Memory B cell (primary cell): ENCODE results near the gene PARP1.

Source experiments
- ATAC-seq: fragments of 150-1000 bp; cut with Tn5 transposase; 2 replicates; pipeline ENCODE4 v1.10.0; 2021; ENCODE audit warnings: low read depth, mild to moderate bottlenecking, moderate library complexity
- DNase-seq, 2 donors: peaks; one replicate each; pipeline ENCODE4 v3.0.0; 2022; ENCODE audit warnings: low spot score in 2 of 2
- H3K27ac Mint-ChIP-seq: one replicate; pipeline ENCODE4 v1.8.0; 2022; ENCODE audit warnings: mild to moderate bottlenecking, moderate library complexity, mixed read lengths
- H3K27me3 Mint-ChIP-seq: one replicate; pipeline ENCODE4 v1.8.0; 2022; ENCODE audit warnings: mixed read lengths
- H3K36me3 Mint-ChIP-seq: one replicate; pipeline ENCODE4 v1.8.0; 2022; ENCODE audit warnings: mild to moderate bottlenecking, mixed read lengths
- H3K4me1 Mint-ChIP-seq: one replicate; pipeline ENCODE4 v1.8.0; 2022; ENCODE audit warnings: mixed read lengths
- H3K4me3 Mint-ChIP-seq: one replicate; pipeline ENCODE4 v1.8.0; 2022; ENCODE audit warnings: mild to moderate bottlenecking, moderate library complexity, mixed read lengths
- H3K9me3 Mint-ChIP-seq: one replicate; pipeline ENCODE4 v1.8.0; 2022; ENCODE audit warnings: mixed read lengths

The PARP1 gene

DNA sequence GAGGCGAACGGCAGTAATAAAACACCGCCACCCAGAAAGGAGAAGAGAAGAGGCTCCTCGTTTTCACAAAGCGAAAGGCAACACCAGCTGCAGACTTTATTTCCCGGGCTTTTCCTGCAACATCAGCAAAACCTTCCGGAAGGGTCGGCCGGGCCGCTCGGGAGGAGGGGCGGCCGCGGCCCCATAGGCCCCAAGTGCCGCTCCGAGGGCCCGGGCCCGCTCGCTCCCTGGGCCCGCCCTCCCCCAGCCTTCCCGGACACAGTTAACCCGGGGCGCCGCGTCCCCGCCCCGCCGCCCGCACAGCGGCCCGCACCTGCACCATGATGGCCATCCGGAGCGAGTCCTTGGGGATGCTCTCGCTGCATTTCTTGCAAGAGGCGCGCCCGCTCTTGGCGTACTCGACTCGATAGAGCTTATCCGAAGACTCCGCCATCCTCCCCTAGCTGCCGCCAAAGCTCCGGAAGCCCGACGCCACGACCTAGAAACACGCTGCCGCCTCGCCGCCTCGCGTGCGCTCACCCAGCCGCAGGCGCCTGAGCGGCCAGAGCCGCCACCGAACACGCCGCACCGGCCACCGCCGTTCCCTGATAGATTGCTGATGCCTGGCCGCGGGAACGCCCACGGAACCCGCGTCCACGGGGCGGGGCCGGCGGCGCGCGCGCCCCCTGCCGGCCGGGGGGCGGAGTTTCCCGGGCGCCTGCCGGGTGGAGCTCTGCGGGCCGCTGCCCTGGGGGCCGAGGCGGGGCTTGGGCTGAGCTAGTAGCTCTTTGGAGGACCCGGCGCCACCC, at the start of gene PARP1:
TSS of gene PARP1 (minus strand) at position 597 of the 788 bp plus-strand sequence. CDS start at position 433, 164 bp downstream.
- ATAC-seq (peak; percentile 74), DNase-seq (peak; percentile 90 to 92)
- Mint-ChIP-seq H3K9me3 (no peaks in the 10 kb centered on the region), H3K27me3 (no peaks in the 10 kb centered on the region), H3K4me3 (peak within 1 kb of the TSS; percentile 91), H3K27ac (peak within 1 kb of the TSS; percentile 96), H3K4me1 (peaks cover 37% of the 10 kb centered on the region), H3K36me3 (no peaks in the 10 kb centered on the region)

DNA sequence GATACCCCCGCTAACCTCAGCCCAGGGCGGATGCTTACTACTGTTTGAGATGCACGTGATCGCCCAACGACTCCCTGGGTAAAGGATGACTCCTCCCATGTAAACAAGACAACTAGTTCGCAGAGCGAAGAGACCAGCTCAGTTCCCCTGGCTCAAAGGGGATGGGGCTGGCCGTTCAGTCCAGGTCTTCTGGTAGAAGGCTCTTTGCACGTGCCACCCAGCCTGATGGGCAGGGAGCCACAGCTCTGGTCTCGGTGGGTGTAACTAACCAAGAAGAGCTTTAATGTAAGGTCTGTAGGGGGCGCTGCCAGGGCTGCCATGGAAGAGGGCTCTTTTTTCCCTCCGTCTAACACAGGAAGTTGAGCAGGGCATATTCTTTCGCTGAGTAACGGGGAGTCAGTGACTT, 49.4 kb upstream of the PARP1 start:
- Mint-ChIP-seq H3K9me3 (no peaks in the 10 kb centered on the region), H3K4me1 (peaks cover 9% of the 10 kb centered on the region), H3K27me3 (peaks cover 7% of the 10 kb centered on the region), H3K36me3 (peaks cover 2% of the 10 kb centered on the region), H3K4me3 (peak overlapping the region; percentile 29), H3K27ac (no peak overlapping the region)
- ATAC-seq (peak; percentile 32), DNase-seq (no peak)

DNA sequence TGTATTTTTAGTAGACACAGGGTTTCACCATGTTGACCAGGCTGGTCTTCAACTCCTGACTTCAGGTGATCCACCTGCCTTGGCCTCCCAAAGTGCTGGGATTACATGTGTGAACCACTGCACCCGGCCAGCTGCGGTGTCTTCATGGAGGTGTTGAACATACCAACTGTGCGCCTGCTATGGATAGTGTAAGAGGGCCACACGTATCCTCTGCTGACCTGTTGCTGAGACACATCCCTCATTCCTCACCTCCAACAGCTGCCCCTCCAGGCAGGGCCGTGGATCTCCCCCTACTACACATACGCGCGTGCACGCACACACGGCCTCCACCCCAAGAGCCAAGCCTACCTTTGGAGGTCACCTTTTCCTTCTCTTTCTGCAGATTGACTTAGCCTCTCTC, 48.0 kb upstream of the PARP1 start:
- DNase-seq = no peak
- no peak overlapping the region for H3K27ac Mint-ChIP-seq
- no peak for ATAC-seq
- no peaks in the 10 kb centered on the region for H3K9me3 Mint-ChIP-seq
- H3K4me3 Mint-ChIP-seq = no peak overlapping the region
- peaks cover 7% of the 10 kb centered on the region for H3K27me3 Mint-ChIP-seq
- H3K4me1 Mint-ChIP-seq = peaks cover 9% of the 10 kb centered on the region
- no peaks in the 10 kb centered on the region for H3K36me3 Mint-ChIP-seq

- Mint-ChIP-seq H3K27ac (no peak overlapping the region), H3K4me1 (peaks cover 9% of the 10 kb centered on the region)
Measured at GRCh38 chr1:226454349-226454748, 46.5 kb upstream of the PARP1 start.

DNA sequence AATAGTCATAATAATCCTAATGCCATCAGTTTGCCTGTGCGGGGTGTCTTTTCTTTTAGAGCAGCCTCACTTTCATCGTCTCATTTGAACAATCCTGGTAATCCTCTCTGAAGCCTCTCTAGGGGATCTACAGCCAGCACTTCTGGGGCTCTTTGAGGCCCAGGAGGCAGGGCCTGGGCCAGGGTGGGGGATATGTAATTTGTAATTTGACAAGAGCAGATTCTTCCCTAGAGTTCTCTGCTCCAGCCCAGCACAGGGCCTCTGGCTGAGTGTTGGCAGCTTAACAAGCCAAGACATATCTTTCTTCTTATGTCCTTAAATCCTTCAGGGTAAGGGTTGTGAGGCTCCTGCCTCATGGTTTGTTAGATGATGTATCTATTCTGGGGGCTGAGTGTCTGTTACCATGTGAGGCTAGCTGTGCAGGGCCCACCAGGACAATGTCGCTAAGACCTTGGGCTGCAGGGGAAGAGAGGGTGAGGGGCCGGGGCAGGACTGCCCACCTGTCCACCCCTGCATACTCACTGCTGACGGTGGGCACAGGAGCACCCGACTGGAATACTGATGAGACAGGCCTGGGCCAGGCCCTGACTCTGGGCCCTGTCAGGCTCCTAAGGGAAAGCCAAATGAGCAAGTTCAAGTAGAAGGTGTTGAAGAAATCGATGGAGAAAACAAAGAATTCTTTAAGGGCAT, 45.3 kb upstream of the PARP1 start:
- H3K36me3 Mint-ChIP-seq = no peaks in the 10 kb centered on the region
- peaks cover 9% of the 10 kb centered on the region for H3K4me1 Mint-ChIP-seq
- no peak overlapping the region for H3K4me3 Mint-ChIP-seq
- peaks cover 7% of the 10 kb centered on the region for H3K27me3 Mint-ChIP-seq
- ATAC-seq = no peak
- no peak overlapping the region for H3K27ac Mint-ChIP-seq
- no peaks in the 10 kb centered on the region for H3K9me3 Mint-ChIP-seq
- DNase-seq = no peak

More at GRCh38 chr1:226454349-226454748, 46.5 kb upstream of the PARP1 start:
- no peaks in the 10 kb centered on the region for H3K9me3 Mint-ChIP-seq
- H3K4me3 Mint-ChIP-seq = no peak overlapping the region
- peaks cover 7% of the 10 kb centered on the region for H3K27me3 Mint-ChIP-seq
- no peak for ATAC-seq
- DNase-seq = no peak
- H3K36me3 Mint-ChIP-seq = no peaks in the 10 kb centered on the region

GRCh38 chr1:226450688-226451087, 42.8 kb upstream of the PARP1 start:
- DNase-seq = no peak

GRCh38 chr1:226449823-226450222, 41.9 kb upstream of the PARP1 start:
- H3K36me3 Mint-ChIP-seq = no peaks in the 10 kb centered on the region
- H3K27me3 Mint-ChIP-seq = no peaks in the 10 kb centered on the region
- H3K27ac Mint-ChIP-seq = no peak overlapping the region
- peaks cover 22% of the 10 kb centered on the region for H3K4me1 Mint-ChIP-seq
- no peak overlapping the region for H3K4me3 Mint-ChIP-seq
- DNase-seq (no peak), ATAC-seq (no peak)
- no peaks in the 10 kb centered on the region for H3K9me3 Mint-ChIP-seq

More at GRCh38 chr1:226450688-226451087, 42.8 kb upstream of the PARP1 start:
- Mint-ChIP-seq H3K9me3 (no peaks in the 10 kb centered on the region), H3K4me1 (peaks cover 13% of the 10 kb centered on the region), H3K27ac (no peak overlapping the region), H3K4me3 (no peak overlapping the region), H3K36me3 (no peaks in the 10 kb centered on the region), H3K27me3 (no peaks in the 10 kb centered on the region)
- ATAC-seq = no peak

GRCh38 chr1:226447932-226448665, 40.2 kb upstream of the PARP1 start:
- H3K27me3 Mint-ChIP-seq = no peaks in the 10 kb centered on the region
- no peaks in the 10 kb centered on the region for H3K9me3 Mint-ChIP-seq
- no peak for ATAC-seq
- H3K36me3 Mint-ChIP-seq = no peaks in the 10 kb centered on the region
- H3K4me3 Mint-ChIP-seq = no peak overlapping the region
- peaks cover 21% of the 10 kb centered on the region for H3K4me1 Mint-ChIP-seq
- H3K27ac Mint-ChIP-seq = no peak overlapping the region
- no peak for DNase-seq

DNA sequence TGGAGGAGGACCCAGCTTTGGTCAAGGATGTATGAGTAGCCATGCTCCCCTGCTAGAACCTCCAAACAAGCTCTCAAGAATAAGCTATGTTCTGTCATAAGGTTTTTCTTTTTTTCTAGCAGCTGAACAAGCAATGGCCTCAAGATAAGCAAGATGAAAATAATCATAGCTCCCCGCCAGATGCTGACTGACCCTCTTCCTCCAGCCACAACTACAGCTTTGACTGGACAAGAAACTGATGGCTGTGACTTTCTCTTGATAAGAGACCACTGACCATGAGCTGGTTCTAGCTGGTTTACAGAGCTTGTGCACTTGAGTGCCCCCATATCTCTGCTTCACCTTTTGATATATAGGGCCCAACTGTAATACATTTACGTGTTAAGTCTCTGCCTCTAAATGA, 38.2 kb upstream of the PARP1 start:
- ATAC-seq (no peak), DNase-seq (no peak)
- Mint-ChIP-seq H3K4me1 (peaks cover 23% of the 10 kb centered on the region), H3K27me3 (no peaks in the 10 kb centered on the region), H3K4me3 (no peak overlapping the region), H3K9me3 (no peaks in the 10 kb centered on the region), H3K36me3 (no peaks in the 10 kb centered on the region), H3K27ac (no peak overlapping the region)

DNA sequence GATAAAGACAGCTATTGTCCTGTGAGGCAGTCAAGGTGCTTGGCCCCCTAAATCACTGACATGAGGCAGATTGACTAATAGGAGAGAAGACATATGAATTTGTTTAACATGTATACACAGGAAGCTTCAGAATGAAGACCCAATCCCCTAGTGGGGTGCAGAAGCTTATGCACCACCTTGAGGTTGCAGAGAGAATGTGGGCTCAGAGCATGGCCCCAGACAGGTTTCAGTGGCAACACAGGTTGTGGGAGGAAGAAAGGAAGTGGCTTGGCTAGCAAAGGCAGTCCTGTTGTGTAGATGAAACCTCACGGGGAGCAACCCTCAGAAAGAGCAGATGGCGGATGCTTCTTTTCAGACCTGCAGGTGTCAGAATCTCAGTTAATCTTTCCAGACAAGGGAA, 37.0 kb upstream of the PARP1 start:
- Mint-ChIP-seq H3K4me1 (peaks cover 25% of the 10 kb centered on the region), H3K27me3 (no peaks in the 10 kb centered on the region), H3K9me3 (peaks cover 2% of the 10 kb centered on the region), H3K36me3 (no peaks in the 10 kb centered on the region), H3K27ac (no peak overlapping the region), H3K4me3 (peak overlapping the region; percentile 40)
- DNase-seq (peak; percentile 27 to 50), ATAC-seq (peak; percentile 98)

DNA sequence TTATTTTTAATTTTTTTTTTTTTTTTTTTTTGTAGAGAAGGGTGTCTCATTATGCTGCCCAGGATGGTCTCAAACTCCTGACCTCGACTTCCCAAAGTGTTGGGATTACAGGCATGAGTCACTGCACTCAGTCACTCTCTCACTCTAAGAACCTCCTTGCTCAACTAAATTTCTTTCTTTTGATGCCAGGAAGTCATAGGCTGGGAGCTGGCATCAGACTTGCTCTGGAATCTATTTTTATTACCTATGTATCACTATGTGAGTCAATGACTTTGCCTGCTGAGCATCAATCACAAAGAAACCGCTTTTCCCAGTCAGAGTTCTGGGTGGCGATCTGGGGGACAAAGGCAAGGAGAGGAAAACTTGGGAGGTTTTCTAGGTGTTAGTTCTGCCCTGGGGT, 35.5 kb upstream of the PARP1 start:
- DNase-seq = no peak

DNA sequence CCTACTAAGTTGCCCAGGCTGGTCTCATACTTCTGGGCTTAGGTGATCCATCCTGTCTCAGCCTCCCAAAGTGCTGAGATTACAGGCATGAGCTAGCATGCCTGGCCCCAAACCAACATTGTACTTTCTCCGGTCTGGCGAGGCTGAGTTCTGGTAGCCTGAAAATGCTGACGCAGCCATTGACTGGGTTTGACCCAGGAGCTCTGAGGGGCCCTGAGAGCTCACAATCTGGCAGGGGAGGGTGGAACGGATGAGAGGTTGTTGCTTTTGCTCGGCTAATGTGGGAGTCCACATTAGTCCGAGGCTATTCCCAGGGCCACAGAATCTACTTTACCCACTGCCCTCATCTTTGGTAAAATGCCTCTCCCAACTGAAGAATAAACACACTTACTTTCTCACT, 35.1 kb upstream of the PARP1 start:
- no peak for ATAC-seq
- Mint-ChIP-seq H3K36me3 (no peaks in the 10 kb centered on the region), H3K4me3 (no peak overlapping the region), H3K27me3 (no peaks in the 10 kb centered on the region), H3K27ac (no peak overlapping the region), H3K4me1 (peaks cover 28% of the 10 kb centered on the region), H3K9me3 (peaks cover 2% of the 10 kb centered on the region)
- DNase-seq = no peak

More for the DNA sequence above, 35.5 kb upstream of the PARP1 start:
- Mint-ChIP-seq H3K9me3 (peaks cover 2% of the 10 kb centered on the region), H3K27ac (no peak overlapping the region), H3K4me3 (no peak overlapping the region), H3K36me3 (no peaks in the 10 kb centered on the region), H3K27me3 (no peaks in the 10 kb centered on the region), H3K4me1 (peaks cover 25% of the 10 kb centered on the region)
- no peak for ATAC-seq

DNA sequence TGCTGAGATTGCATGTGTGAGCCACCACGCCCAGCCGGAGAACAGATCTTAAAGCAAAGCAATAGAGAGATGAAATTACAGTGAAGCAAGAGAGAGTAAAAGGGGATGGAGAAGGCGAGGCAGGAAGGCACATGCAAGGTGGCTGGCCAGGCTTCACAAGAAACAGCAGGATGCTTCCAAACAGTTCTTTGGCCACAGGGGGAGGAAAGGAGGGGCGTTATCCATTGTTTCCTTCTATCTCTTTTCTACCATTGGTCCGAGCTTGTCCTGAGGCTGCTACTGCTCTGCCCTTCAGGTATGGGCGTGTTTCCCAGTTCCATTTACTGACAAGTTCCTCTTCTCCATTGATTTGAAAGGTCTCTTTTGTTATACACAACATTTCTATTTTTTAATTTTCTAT, 33.7 kb upstream of the PARP1 start:
- DNase-seq = no peak
- ATAC-seq = no peak
- H3K4me3 Mint-ChIP-seq = no peak overlapping the region
- H3K9me3 Mint-ChIP-seq = peaks cover 2% of the 10 kb centered on the region
- no peak overlapping the region for H3K27ac Mint-ChIP-seq
- no peaks in the 10 kb centered on the region for H3K27me3 Mint-ChIP-seq
- no peaks in the 10 kb centered on the region for H3K36me3 Mint-ChIP-seq
- H3K4me1 Mint-ChIP-seq = peaks cover 38% of the 10 kb centered on the region

DNA sequence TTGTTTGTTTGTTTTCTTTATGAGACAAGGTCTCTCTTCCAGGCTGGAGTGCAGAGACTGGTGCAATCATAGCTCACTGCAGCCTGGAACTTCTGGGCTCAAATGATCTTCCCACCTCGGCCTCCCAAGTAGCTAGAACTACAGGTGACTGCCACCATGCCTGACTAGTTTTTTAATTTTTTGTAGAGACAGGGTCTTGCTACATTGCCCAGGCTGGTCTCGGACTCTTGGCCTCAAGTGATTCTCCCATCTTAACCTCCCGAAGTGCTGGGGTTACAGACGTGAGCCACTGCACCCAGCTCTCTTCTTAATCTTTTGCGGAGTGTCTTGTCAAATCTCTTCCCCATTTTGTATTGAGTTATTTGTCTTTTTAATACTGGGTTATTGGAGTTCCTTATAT, 32.6 kb upstream of the PARP1 start:
- H3K4me1 Mint-ChIP-seq = peaks cover 31% of the 10 kb centered on the region
- H3K27me3 Mint-ChIP-seq = no peaks in the 10 kb centered on the region
- H3K27ac Mint-ChIP-seq = no peak overlapping the region
- ATAC-seq = no peak
- DNase-seq = no peak
- H3K4me3 Mint-ChIP-seq = no peak overlapping the region
- H3K36me3 Mint-ChIP-seq = no peaks in the 10 kb centered on the region
- H3K9me3 Mint-ChIP-seq = peaks cover 2% of the 10 kb centered on the region
